Left ventricle myocardium inferior (tissue), 1 donor: Measurements from ENCODE around the gene KCNC1. TPM values are rescaled to one million over a fixed set of nuclear protein-coding genes. Genes with fewer than 3 reads are reported as not detected.

Experiments
- DNase-seq: peaks from one replicate; pipeline ENCODE4 v3.0.0-alpha.2; 2020
- H3K27ac ChIP-seq: fragments of 200-600 bp; replicated peaks from 2 replicates; pipeline ENCODE4 v1.8.0; 2021
- H3K27me3 ChIP-seq: fragments of 200-600 bp; 2 replicates; pipeline ENCODE4 v1.8.0; 2021; ENCODE audit warnings: low read depth
- H3K36me3 ChIP-seq: fragments of 200-600 bp; 2 replicates; pipeline ENCODE4 v1.8.0; 2021
- H3K4me1 ChIP-seq: fragments of 200-600 bp; 2 replicates; pipeline ENCODE4 v1.8.0; 2021
- H3K4me3 ChIP-seq: fragments of 200-600 bp; 2 replicates; pipeline ENCODE4 v1.8.0; 2021; ENCODE audit warnings: mild to moderate bottlenecking, moderate library complexity
- H3K9me3 ChIP-seq: fragments of 200-600 bp; replicated peaks from 2 replicates; pipeline ENCODE4 v1.8.0; 2021
- intact Hi-C: fragments of 100-400 bp; cut with micrococcal nuclease; formaldehyde crosslinking; loops from one replicate; pipeline ENCODE4 v1.11.0; 2022
- total RNA-seq: library from RNA; stranded (reverse); fragmentation: NEBNext Ultra II Directional; extraction: Animal tissue kit (Norgen Biotek cat#: 25700); gene quantifications from one replicate; pipeline ENCODE4 v1.2.1, GENCODE V29; 2021
- TF ChIP-seq, protein P1 (sequence below): fragments of 200-600 bp; IDR thresholded peaks from 2 replicates; pipeline ENCODE4 v1.8.0; 2021; ENCODE audit warnings: antibody characterized with exemption, mild to moderate bottlenecking, borderline replicate concordance
- donor health status: DM: no; HTN: yes; CAD: no; lungs with severe emphysema.

Gene KCNC1
- total RNA-seq, 1 donor from 2014 or later: not detected

- Histone ChIP-seq H3K4me3 (no peak overlapping the region), H3K27ac (no peak overlapping the region), H3K36me3 (no peaks in the 10 kb centered on the region), H3K9me3 (no peaks in the 10 kb centered on the region), H3K27me3 (peaks cover 69% of the 10 kb centered on the region), H3K4me1 (peaks cover under 1% of the 10 kb centered on the region)
- TF ChIP-seq, protein P1, sequence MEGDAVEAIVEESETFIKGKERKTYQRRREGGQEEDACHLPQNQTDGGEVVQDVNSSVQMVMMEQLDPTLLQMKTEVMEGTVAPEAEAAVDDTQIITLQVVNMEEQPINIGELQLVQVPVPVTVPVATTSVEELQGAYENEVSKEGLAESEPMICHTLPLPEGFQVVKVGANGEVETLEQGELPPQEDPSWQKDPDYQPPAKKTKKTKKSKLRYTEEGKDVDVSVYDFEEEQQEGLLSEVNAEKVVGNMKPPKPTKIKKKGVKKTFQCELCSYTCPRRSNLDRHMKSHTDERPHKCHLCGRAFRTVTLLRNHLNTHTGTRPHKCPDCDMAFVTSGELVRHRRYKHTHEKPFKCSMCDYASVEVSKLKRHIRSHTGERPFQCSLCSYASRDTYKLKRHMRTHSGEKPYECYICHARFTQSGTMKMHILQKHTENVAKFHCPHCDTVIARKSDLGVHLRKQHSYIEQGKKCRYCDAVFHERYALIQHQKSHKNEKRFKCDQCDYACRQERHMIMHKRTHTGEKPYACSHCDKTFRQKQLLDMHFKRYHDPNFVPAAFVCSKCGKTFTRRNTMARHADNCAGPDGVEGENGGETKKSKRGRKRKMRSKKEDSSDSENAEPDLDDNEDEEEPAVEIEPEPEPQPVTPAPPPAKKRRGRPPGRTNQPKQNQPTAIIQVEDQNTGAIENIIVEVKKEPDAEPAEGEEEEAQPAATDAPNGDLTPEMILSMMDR: no peak
- DNase-seq: no peak
- intact Hi-C loops: no loop called here
These were observed 6.9 kb downstream of the KCNC1 start for GRCh38 chr11:17741487-17741886.

GRCh38 chr11:17742019-17742418 is 7.4 kb downstream of the KCNC1 start:
- no peak for DNase-seq
- intact Hi-C loops: no loop called here
- TF ChIP-seq, protein P1: no peak
- H3K36me3 ChIP-seq: no peaks in the 10 kb centered on the region
- H3K27ac ChIP-seq: no peak overlapping the region
- peaks cover 66% of the 10 kb centered on the region for H3K27me3 ChIP-seq
- H3K9me3 ChIP-seq: no peaks in the 10 kb centered on the region
- H3K4me1 ChIP-seq: no peaks in the 10 kb centered on the region
- no peak overlapping the region for H3K4me3 ChIP-seq

DNA sequence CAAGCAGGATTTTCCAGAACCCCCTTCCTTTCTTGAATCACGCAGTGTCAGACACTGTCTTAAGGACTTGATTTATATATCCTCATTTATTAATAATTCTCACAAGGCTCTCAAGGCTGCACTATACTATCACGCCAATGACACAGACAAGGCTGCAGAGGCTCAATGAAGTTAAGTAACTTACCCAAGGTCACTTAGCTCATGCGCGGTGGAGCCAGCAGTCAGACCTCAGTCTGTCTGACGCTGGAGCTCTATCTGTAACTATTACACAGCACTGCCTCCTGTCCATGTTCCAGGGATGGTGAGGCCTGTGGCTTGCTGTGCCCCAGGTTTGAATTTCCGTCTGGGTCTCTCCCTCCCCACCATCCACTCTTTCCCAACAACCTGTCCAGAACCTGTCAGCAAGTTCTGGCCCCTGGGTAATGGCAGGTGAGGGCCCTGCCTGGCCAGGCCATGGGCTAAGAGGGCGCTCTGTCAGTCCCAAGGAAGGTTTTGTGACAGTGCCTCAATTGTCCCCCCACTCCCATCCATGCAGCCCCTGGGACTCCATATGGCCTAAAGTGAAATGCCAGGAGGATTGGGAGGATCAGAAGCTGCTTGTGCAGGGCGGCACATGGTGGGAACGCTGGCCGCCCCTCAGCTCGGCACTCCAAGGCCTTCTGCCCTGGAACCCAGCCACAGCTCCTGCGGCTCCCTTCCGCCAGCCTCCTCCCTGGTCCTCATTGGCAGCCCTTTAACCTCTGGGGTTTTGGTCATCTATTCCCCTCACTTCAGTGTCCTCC is 8.6 kb downstream of the KCNC1 start:
- TF ChIP-seq, protein P1: no peak
- H3K9me3 ChIP-seq: no peaks in the 10 kb centered on the region
- DNase-seq: no peak
- intact Hi-C loops: no loop called here
- no peak overlapping the region for H3K27ac ChIP-seq
- no peaks in the 10 kb centered on the region for H3K4me1 ChIP-seq
- no peak overlapping the region for H3K4me3 ChIP-seq
- H3K27me3 ChIP-seq: peaks cover 64% of the 10 kb centered on the region
- H3K36me3 ChIP-seq: no peaks in the 10 kb centered on the region

DNA sequence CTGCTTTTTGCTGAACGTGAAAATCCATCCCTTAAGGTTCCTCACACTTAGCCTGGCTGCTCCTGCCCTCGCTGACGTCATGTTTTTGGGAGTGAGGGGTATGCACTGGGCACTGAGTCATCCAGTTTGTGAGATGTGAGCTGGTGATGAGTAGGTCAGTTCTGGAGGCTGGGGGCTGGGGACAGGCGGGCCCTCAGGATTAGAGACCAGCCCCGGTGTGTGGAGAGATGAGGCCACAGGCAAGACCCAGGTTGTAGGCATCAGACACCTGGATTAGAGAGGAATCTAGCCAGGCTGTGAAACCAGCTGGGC is 9.2 kb downstream of the KCNC1 start:
- DNase-seq: no peak
- no peak overlapping the region for H3K4me3 ChIP-seq
- TF ChIP-seq, protein P1: no peak

GRCh38 chr11:17744151-17744940 is 9.8 kb downstream of the KCNC1 start:
- Histone ChIP-seq H3K27ac (no peak overlapping the region), H3K36me3 (no peaks in the 10 kb centered on the region), H3K4me1 (no peaks in the 10 kb centered on the region), H3K9me3 (no peaks in the 10 kb centered on the region), H3K27me3 (peaks cover 53% of the 10 kb centered on the region), H3K4me3 (no peak overlapping the region)
- intact Hi-C loops: no loop called here
- no peak for DNase-seq
- TF ChIP-seq, protein P1: no peak

More for the DNA sequence above, 9.2 kb downstream of the KCNC1 start:
- Histone ChIP-seq H3K4me1 (no peaks in the 10 kb centered on the region), H3K9me3 (no peaks in the 10 kb centered on the region), H3K27me3 (peaks cover 59% of the 10 kb centered on the region), H3K36me3 (no peaks in the 10 kb centered on the region), H3K27ac (no peak overlapping the region)
- intact Hi-C loops: no loop called here
